GM19023 (cell line): ENCODE measurements around the gene SCYGR6.
A peak's percentile ranks its signal among the peaks of the same experiment; 100 is the strongest.
"Not testable (repeated sequence)": the region's sequence is repeated elsewhere in the genome, so short reads cannot be mapped to it uniquely, and the experiment has no call there.

ENCODE experiments used
- ATAC-seq: cut with Tn5 transposase; IDR thresholded peaks from one replicate; pipeline ENCODE4 v1.9.1; 2021; ENCODE audit warnings: mild to moderate bottlenecking, moderate library complexity; ENCODE audit not compliant: unreplicated experiment

Gene SCYGR6, protein sequence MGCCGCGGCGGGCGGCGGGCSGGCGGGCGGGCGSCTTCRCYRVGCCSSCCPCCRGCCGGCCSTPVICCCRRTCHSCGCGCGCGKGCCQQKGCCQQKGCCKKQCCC

DNA sequence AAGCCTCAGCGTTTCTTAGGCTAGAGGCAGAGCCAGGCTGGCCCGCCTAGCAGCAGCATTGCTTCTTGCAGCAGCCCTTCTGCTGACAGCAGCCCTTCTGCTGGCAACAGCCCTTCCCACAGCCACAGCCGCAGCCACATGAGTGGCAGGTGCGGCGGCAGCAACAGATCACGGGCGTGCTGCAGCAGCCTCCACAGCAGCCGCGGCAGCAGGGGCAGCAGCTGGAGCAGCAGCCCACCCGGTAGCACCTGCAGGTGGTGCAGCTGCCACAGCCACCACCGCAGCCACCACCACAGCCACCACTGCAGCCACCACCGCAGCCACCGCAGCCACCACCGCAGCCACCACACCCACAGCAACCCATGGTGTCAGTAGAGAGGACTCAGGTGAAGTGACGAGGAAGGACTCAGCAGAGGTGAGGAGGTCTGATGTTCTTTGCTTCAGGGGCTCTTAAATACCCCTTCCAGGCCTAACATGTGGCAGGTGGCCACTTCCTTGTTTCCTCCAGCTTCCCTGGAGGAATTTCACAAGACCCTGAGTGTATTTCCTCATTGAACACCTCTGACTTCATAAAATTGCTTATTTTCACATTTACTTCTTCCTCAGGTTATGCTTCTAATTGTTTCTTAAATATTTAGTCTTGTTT is at the start of gene SCYGR6:
Gene SCYGR6 (minus strand): TSS at position 364 of the 646 bp plus-strand sequence. CDS start 0 bp downstream, at position 364.
- no peak for ATAC-seq

DNA sequence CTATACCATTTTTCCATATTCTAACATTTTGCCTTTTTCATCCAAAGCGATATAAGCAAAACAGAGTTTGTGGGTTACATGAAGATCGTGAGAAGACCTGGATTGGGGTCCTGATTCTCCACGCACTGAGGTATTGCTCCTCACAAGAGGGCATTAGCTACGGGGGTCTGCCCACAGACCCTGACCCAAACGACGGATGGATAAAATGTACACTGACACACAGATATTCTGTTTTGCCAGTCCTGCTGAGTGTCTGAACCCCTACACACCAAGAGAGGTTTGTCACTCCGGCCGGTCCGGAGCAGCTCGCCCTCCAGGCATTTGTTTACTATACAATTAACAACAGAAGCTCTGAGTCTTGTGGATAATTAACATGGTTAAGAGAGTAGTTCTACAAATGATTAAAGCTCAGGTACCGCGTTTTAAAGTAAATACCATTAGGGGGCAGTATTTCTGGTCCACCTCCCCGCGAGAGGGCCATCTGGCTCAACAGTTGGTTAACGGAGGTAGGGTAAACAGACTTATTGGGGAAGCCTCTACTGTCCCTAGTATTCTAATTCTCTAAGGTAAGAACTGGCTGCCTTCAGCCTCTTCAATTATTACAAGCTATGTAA is 49.6 kb upstream of the SCYGR6 start:
- ATAC-seq = no peak

DNA sequence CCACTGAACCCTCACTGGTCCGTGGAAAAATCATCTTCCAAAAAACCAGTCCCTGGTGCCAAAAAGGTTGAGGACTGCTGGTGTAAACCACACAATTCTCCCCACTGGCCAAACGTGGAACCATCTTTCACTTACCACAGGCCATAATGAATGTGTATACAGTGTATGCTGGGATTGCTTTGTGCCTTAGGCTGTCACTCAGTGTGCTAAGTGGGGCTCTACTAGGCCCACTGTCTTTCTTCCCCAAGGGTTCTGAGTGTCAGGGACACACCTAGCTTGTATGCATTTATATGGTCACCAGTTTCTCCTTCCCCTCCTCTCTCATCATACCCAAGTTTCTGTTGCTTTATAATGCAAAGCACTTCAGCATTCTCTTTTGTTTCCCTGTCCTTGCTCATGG is 48.4 kb upstream of the SCYGR6 start:
- ATAC-seq = no peak

DNA sequence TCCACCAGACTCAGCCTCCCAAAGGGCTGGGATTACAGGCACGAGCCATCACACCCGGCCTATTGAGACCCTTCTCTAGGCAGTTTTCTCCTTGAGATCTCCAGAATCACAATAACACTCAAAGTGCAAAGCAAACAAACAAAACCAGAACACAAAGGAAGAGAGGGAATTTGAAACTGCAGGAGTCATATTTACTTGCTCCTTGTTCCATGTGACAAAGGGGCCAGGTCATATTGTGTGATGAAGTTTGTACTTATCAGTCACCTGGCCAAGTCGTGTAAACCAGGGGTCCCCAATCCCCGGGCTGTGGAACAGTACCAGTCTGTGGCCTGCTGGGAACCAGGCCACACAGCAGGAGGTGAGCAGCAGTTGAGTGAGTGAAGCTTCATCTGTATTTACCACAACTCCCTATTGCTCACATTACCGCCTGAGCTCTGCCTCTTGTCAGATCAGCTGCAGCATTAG is 47.7 kb upstream of the SCYGR6 start:
- no peak for ATAC-seq

DNA sequence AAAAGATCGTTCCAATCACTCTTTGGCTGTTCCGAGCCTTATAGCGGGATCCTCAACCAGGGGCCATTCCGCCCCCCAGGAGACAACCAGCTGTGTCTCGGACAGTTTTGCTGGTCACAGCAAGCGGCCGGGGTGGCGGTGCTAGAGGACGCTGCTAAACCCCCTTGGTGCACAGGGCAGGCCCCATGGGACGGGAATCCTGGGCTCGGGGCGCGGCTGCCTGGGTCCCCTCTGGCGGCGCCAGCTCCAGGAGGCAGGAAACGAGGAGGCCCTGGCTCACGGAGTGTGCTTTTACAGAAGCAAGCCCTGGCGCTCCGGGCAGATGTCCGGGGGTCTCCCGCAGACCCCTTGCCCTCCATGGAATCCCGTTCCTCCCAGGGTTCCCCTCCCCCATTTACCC is 43.3 kb upstream of the SCYGR6 start:
- no peak for ATAC-seq

DNA sequence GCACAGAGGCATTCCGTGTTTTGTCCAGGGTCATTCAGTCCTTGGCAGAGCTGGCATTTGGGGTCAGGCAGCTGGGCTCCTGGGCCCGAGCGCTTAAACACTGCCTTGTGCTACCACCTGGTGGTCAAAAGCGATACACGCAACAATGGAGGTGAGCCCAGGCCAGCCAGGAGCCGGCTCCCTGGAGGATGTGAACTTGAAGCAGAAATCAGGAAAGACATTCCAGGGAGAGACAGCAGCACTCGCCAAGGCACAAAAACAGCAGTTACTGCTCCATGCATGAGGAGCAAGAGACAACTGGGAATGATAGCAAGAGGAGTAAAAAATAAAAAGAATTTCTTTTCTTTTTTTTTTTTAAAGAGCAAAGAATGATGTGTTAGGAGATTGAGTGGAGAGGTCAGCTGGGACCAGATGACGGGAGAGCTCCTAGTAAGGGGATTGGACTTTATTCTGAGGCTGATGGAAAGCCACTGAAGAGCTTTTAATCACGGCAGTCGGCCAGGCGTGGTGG is 41.9 kb upstream of the SCYGR6 start:
- ATAC-seq = peak; percentile 99

DNA sequence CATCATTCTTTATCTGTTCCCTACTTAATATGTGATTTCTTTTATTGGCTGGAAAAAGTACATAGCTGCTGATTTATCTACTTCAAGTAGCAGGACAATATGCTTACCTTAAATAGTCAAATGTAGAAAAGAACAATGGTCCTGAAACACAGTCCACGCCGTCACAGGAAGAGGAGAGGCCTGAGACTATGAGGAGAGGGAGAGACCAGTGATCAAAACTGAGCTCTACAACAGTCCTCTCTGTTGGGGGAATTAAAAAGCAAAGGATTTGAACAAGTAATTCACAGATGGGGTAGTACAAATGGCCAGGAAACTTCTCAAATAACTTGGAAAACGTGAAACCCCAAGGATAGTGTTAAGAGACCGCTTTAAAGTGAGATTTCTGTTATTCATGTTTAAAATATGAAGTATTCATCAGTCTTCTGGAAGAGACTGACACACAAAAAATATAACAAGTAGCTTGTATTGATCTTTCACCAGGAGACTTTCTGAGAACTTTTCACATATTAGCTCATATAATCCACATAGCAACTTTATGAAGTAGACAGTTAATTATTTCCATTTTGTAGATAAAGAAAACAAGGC is 41.3 kb upstream of the SCYGR6 start:
- no peak for ATAC-seq

DNA sequence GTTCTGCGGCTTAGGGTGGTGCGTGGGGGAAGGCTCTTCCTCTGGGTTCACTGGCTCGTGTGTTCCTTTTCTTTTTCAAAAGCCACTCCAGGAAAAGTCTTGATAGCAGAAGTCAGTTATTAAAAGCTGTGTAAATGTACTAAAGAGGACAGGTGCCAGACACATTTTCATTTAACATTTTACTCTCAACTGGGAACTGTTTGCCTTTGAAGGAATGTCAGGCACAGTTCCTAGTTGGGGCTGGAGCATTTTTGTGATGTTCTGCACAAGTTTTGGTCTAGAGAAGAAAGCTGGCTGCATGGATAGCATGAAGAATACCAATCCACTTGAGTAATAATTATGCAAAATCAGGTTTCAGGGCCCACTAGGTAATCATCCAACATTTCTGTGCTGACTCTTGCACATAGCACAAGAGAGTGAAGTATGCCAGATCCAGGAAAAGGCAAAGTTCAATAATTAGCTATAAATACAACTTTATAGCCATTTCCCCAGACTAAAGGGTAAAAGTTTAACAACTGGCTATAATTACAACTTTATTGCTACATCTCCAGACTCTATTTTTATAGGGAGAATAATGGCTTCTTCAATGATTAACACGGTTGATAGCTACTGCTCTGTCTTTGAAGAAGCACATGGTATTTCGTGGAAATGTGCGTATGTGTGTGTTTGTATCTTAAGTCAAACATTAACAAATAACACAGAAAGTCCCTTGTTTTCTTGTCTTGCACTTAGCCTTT is 37.4 kb upstream of the SCYGR6 start:
- ATAC-seq = no peak

DNA sequence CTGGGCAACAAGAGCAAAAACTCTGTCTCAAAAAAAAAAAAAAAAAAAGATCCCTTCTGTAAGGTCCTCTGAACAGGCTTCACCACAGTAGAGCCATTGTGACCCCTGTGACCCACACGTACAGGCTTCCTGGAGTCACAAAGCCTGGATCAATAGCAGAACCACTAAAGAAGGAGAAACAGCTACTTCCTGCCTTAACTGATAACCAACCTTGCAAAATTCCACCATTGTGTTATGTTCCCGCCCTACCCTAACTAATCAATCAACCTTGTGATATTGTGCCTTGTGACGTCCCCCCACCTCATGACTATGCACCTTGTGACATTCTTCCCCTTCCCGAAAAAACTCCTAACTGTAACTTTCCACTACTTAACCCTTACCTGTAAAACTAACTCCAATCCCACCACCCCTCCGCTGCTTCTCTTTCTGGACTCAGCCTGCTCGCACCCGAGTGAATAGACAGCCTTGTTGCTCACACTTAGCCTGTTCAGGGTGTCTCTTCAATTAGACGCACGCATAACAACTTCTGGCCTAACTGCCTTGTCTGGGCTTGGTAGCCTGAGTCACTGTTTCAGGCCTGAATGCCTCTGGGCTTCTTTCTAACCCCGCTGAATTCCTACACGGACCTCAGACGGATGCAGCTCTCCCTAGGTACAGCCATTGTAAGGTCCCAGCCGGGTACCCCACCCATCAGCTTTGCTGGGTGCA is 35.0 kb upstream of the SCYGR6 start:
- no peak for ATAC-seq

DNA sequence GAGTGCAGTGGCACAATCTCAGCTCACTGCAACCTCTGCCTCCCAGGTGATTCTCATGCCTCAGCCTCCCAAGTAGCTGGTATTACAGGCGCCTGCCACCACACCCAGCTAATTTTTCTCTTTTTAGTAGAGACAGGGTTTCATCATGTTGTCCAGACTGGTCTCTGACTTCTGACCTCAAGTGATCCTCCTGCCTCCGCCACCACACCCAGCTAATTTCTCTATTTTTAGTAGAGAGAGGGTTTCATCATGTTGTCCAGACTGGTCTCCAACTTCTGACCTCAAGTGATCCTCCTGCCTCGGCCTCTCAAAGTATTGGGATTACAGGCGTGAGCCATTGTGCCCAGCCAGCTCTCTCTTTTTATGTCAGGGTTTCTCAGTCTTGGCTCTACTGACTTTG is 31.7 kb upstream of the SCYGR6 start:
- not testable (repeated sequence) for ATAC-seq

DNA sequence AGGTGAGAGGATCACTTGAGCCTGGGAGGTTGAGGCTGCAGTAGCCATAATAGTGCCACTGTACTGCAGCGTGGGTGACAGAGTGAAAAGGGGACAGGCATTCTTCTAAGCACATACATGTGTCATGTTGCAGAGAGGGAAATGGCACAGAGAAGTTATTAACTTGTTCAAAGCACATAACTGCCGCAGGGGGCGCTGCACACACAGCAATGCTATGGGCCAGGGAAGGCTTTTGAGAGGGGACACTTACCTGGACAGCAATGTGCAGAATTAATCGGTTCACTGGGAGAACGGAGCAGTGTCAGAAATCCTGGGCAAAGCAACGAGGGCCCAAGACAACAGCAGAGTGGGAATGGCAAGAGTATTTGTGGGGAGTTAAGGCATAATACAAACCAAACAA is 23.5 kb upstream of the SCYGR6 start:
- no peak for ATAC-seq

DNA sequence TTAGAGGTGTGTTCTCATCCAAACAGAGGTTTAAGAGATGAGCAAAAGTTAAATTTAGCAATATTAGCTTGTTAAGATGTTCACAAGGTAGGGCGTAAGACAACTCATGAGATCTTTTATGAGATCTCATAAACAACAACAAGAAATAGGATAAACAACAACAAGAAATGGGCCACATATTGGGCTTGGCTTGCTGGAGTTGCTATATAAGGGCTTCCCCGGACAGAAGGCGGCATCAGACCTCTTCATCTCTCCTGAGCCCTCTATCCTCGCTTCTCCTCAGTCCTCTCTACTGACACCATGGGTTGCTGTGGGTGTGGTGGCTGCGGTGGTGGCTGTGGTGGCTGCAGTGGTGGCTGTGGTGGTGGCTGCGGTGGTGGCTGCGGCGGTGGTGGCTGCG is 21.0 kb upstream of the SCYGR6 start, which contains the start of gene SCYGR8:
Gene SCYGR8 (plus strand): TSS at position 301 of the 400 bp plus-strand sequence. CDS start 0 bp downstream, at position 301.
- no peak for ATAC-seq

DNA sequence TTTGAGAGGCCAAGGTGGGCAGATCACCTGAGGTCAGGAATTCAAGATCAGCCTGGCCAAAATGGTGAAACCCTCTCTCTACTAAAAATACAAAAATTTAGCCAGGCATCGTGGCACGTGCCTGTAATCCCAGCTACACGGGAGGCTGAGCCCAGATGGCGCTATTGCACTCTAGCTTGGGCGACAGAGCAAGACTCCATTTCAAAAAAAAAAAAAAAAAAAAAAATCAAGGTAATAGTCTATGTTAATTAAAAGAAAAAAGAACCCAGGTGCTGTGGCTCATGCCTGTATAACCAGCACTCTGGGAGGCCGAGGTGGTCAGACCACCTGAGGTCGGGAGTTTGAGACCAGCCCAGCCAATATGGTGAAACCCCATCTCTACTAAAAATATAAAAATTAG is 16.1 kb upstream of the SCYGR6 start:
- not testable (repeated sequence) for ATAC-seq

DNA sequence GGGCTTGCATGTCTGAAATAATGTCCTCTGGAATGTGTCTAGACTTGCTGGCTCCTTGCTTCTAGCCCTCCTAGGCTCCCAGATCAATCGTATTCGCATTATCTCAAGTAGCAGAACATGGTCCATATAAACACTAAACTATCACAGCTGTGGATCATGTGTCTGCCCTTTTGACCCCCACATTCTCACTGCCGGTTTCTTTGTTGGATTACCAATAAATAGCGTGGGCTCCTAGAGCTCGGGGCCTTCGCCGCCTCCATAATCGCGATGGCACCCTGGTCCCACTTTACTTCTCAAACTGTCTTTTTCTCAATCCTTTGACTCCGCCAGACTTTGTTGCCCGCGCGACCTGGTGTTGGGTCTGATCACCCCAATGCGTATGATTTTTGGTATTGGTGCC is 14.8 kb upstream of the SCYGR6 start:
- ATAC-seq = no peak

DNA sequence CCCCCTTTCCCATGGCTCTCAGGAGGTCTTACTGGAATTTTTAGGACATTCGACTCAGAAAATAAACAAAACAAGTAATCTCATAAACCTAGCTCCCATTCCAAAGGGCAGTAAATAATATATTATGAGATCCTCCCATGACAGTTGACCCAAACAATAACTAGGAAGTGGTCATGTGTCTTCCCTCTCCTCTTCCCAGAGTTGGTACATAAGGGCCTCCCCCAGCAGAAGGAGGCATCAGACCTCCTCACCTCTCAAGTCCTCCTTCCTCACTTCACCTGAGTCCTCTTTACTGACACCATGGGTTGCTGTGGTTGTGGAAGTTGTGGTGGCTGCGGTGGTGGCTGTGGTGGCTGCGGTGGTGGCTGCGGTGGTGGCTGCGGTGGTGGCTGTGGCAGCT is 3.5 kb upstream of the SCYGR6 start, which contains the start of gene SCYGR7:
Gene SCYGR7 (plus strand): TSS at position 301 of the 400 bp plus-strand sequence. CDS start 0 bp downstream, at position 301.
- no peak for ATAC-seq

DNA sequence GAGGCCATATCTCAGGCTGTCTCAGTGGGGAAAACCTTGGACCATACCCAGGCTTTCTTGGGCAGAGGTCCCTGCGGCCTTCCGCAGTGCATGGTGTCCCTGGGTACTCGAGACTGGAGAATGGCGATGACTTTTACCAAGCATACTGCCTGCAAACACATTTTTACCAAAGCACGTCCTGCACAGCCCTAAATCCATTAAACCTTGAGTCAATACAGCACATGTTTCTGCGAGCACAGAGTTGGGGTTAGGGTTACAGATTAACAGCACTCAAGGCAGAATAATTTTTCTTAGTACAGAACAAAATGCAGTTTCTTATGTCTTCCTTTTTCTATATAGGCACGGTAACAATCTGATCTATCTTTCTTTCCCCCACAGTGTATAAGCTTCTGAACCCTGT is 1.7 kb downstream of the SCYGR6 start:
- ATAC-seq = not testable (repeated sequence)

DNA sequence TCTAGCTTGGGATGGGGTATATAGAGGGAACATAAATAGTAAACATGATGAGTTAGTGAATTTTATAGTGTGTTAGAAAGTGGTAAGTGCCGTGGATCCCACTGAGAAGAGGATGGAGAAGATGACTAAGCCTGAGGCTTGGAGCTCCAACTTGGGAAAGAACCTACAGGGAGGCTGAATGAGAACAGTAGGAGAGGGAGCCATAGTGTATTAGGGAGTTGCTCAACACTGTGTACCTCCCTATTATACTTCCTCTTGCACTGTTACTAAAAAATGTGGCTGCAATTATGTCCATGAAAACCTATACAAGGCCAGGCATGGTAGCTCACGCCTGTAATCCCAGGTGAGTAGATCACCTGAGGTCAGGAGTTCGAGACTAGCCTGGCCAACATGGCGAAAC is 3.9 kb downstream of the SCYGR6 start:
- no peak for ATAC-seq

DNA sequence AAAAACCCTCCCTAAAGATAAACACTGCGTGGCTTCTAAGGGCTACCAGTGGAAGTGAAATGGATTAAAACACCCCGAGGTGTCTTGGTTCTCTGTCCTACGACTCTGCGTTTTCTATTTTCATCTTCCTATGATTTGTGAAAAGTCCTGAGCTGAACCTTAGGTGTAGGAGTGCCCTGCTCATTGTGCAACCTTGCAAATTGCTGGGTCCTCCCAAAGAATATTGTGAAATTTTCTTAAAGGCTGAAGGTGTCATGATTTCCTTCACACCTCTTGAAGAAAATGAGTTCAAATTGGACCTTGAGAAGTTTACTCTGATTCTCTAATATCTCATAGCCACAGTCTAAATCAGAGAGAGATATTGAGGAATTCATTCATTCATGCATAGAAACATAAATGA is 4.9 kb downstream of the SCYGR6 start:
- no peak for ATAC-seq

DNA sequence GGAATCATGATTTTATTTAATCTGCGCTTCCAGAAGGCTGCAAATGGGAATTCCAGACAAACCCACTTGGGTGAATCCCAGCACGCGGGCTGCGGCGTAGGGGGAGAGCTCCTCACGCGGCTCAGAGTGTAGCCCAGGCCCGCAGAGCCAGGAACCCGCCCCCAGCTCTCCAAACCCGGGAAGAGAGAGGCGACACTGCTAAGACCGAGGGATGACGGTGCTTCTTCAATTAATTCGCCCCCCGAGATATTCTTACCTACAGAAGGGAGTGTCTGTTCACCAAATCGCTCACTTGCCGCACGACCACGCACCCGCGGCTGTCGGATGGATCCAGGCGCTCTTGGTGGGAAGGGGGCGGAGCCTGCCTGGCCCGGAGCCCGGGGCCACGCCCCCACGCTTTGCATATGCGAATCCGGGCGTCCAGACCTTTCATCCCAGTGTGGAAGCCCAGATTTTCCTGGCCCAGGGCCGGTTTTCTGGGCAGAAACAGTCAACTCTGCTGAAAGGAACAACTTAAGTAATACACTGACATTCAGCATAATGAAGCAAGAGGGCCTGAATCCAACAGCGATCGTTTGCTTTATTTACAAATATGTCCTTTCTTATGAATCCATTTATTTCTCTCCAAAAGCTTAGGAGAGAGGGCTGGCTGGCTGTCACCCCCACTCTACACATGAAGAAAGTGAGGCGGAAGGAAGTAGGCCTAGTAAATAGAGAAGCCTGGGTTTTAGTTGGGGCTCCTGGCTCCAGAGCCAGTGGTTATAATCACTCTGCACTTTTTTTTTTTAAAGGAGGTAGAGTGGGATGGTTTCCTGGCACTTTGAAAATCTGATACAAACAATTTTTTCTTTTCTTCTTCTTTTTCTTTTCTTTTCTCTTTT is 6.6 kb downstream of the SCYGR6 start, which contains the start of gene SLC19A3:
Gene SLC19A3 (minus strand): TSS at position 342 of the 881 bp plus-strand sequence. CDS start 15,710 bp downstream, outside the sequence.
- ATAC-seq = no peak
